B cell (primary cell): Measurements from ENCODE around the gene CCDC9B. TPM values are rescaled to one million over a fixed set of nuclear protein-coding genes. Genes with fewer than 3 reads are reported as not detected.

Experiments used
- ATAC-seq: fragments of 200-7000 bp; cut with Tn5 transposase; one replicate; pipeline ENCODE4 v1.10.0; 2021; ENCODE audit warnings: low read depth, mild to moderate bottlenecking, moderate number of reproducible peaks, moderate library complexity
- CTCF ChIA-PET: fragments of 350-600 bp; sonication (Branson Sonifier 250); formaldehyde crosslinking; loops from one replicate; lab custom pipeline; 2021; ENCODE audit warnings: antibody characterized with exemption, inconsistent platforms; lab: Charles Lee
- POLR2A ChIA-PET: fragments of 350-600 bp; sonication (Branson Sonifier 250); formaldehyde crosslinking; loops from one replicate; lab custom pipeline; 2021; ENCODE audit warnings: antibody characterized with exemption; lab: Charles Lee
- DNase-seq: peaks from one replicate; pipeline ENCODE4 v3.0.0; 2013
- H2AFZ ChIP-seq: 2 replicates; pipeline ENCODE4 v1.6.1; 2012; ENCODE audit warnings: mild to moderate bottlenecking, low read depth, low read length; ENCODE audit not compliant: insufficient read depth, poor library complexity, severe bottlenecking
- H3K27ac ChIP-seq, 2 donors: 1 replicate in 1 of 2; 2 replicates in 1 of 2; pipeline ENCODE4 v1.5.1; 2012 to 2013; ENCODE audit warnings: low read length in 2 of 2, mild to moderate bottlenecking in 2 of 2, moderate library complexity in 1 of 2
- H3K27me3 ChIP-seq, 4 experiments: fragments of 200-600 bp in 1 of 4; sonication (generic) in 1 of 4; replicated peaks in 1 of 4; 1 replicate in 2 of 4; 2 replicates in 2 of 4; pipeline versions ENCODE4 v1.6.1 to v1.7.0; 2013 to 2016; ENCODE audit warnings: low read length in 3 of 4, mild to moderate bottlenecking in 2 of 4, mixed read lengths in 1 of 4, moderate library complexity in 1 of 4; ENCODE audit not compliant: insufficient read depth in 4 of 4, control insufficient read depth in 3 of 4; ENCODE audit errors: control extremely low read depth in 1 of 4
- H3K36me3 ChIP-seq, 2 experiments: replicated peaks in 1 of 2; 1 replicate in 1 of 2; 2 replicates in 1 of 2; pipeline versions ENCODE4 v1.6.1 to v1.7.1; 2013; ENCODE audit warnings: low read length in 1 of 2; ENCODE audit not compliant: insufficient read depth in 2 of 2, control insufficient read depth in 1 of 2; ENCODE audit errors: control extremely low read depth in 1 of 2, extremely low read depth in 1 of 2
- H3K4me1 ChIP-seq, 2 donors: fragments of 200-600 bp in 1 of 2; sonication (generic) in 1 of 2; 1 replicate in 1 of 2; 2 replicates in 1 of 2; pipeline versions ENCODE4 v1.5.1 to v1.6.1; 2013 to 2017; ENCODE audit warnings: low read length in 2 of 2; ENCODE audit not compliant: control insufficient read depth in 2 of 2, insufficient read depth in 2 of 2
- H3K4me2 ChIP-seq: replicated peaks from 2 replicates; pipeline ENCODE3; 2012; ENCODE audit warnings: mild to moderate bottlenecking, low read depth, low read length; ENCODE audit not compliant: poor library complexity, severe bottlenecking
- H3K4me3 ChIP-seq, 5 experiments: fragments of 200-600 bp in 1 of 5; sonication (generic) in 1 of 5; 1 replicate in 3 of 5; 2 replicates in 2 of 5; pipeline versions ENCODE4 v1.5.1 to v1.7.0; 2011 to 2016; ENCODE audit warnings: low read length in 4 of 5, mild to moderate bottlenecking in 4 of 5, low read depth in 2 of 5, control low read depth in 1 of 5, moderate library complexity in 1 of 5; ENCODE audit not compliant: insufficient read depth in 1 of 5; ENCODE audit errors: control extremely low read depth in 1 of 5, extremely low read depth in 1 of 5
- H3K79me2 ChIP-seq: fragments of 200-600 bp; sonication (generic); one replicate; pipeline ENCODE4 v1.6.0; 2016; ENCODE audit warnings: low read length; ENCODE audit not compliant: control insufficient read depth, insufficient read depth
- H3K9ac ChIP-seq: fragments of 200-600 bp; sonication (generic); 2 replicates; pipeline ENCODE4 v1.6.1; 2017; ENCODE audit warnings: mild to moderate bottlenecking, low read length, moderate library complexity
- H3K9me3 ChIP-seq, 3 donors: one replicate each; pipeline versions ENCODE4 v1.6.1 to v1.7.1; 2013; ENCODE audit warnings: low read length in 2 of 3; ENCODE audit not compliant: control insufficient read depth in 2 of 3, insufficient read depth in 1 of 3; ENCODE audit errors: control extremely low read depth in 1 of 3
- H4K20me1 ChIP-seq: 2 replicates; pipeline ENCODE4 v1.6.0; 2012; ENCODE audit warnings: mild to moderate bottlenecking, low read length; ENCODE audit not compliant: insufficient read depth, control insufficient read depth, poor library complexity, severe bottlenecking
- H3K27ac Mint-ChIP-seq: one replicate; pipeline ENCODE4 v1.8.0; 2021; ENCODE audit warnings: mixed read lengths
- H3K27me3 Mint-ChIP-seq: one replicate; pipeline ENCODE4 v1.8.0; 2021; ENCODE audit warnings: mixed read lengths
- H3K4me1 Mint-ChIP-seq: one replicate; pipeline ENCODE4 v1.8.0; 2021; ENCODE audit warnings: mixed read lengths
- H3K4me3 Mint-ChIP-seq: one replicate; pipeline ENCODE4 v1.8.0; 2021; ENCODE audit warnings: mixed read lengths
- H3K9me3 Mint-ChIP-seq: one replicate; pipeline ENCODE4 v1.8.0; 2022; ENCODE audit warnings: mixed read lengths; ENCODE audit not compliant: insufficient read depth
- CTCF ChIP-seq: fragments of 200-600 bp; IDR thresholded peaks from one replicate; pipeline ENCODE4 v1.8.0; 2022; ENCODE audit warnings: antibody characterized with exemption, mild to moderate bottlenecking
- EZH2 ChIP-seq: IDR thresholded peaks from 2 replicates; pipeline ENCODE4 v1.6.1; 2012; ENCODE audit warnings: borderline replicate concordance, low read depth, mild to moderate bottlenecking, moderate library complexity, low read length; ENCODE audit not compliant: insufficient read depth, poor library complexity, severe bottlenecking
- WGBS: methylation state at CpG from one replicate; pipeline ENCODE4 v1.1.5; 2013; ENCODE audit warnings: missing lambda C conversion rate; ENCODE audit not compliant: insufficient coverage; 5-methylcytosine and 5-hydroxymethylcytosine counted together
- intact Hi-C: fragments of 100-400 bp; cut with micrococcal nuclease; formaldehyde crosslinking; loops from one replicate; pipeline ENCODE4 v1.10.0; 2022
- polyA plus RNA-seq: library from polyadenylated mRNA; depleted of rRNA; stranded (reverse); fragments of >200 nt; gene quantifications from 2 replicates; pipeline ENCODE4 v1.2.3, GENCODE V29; 2012
- total RNA-seq, 2 donors: library from RNA; stranded (reverse); fragments of 120-200 nt in 1 of 2; gene quantifications; 1 replicate in 1 of 2; 2 replicates in 1 of 2; pipeline versions ENCODE4 v1.2.3 to v1.2.4, GENCODE V29; 2013 to 2022

CCDC9B gene
- total and polyA plus RNA-seq, 2 donors (not counting 1 experiment from before 2014, with no cell fraction given): 1.6 to 2.4 TPM

DNA sequence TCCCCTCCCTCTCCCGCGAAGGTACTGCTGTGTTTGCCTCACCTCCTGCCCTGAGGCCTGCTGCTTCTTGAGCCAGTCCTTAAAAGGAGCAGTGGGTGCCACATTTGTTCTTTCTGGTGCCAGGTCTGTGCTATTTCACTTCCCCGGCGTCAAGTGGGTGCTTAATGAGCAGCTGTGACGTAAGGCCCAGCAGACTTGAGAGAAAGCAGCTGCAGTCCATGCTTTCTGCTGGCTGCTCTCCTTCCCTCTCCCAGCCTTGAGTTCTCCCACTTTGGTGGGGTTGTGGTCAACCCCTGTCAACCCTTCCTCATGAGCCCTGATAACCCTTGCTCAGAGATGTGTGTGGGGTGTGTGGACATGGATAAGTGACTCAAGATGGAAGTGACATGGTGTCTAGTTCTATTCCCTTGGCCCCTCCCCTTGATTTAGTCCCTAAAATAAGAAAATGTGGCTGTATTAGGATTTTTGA, 10.3 kb downstream of the CCDC9B start:
- no peak for TF ChIP-seq CTCF
- TF ChIP-seq EZH2: no peak
- peaks cover 22% of the 10 kb centered on the region for H3K4me1 Mint-ChIP-seq
- H3K27ac Mint-ChIP-seq: no peak overlapping the region
- ChIA-PET POLR2A (no interaction called here), CTCF (interaction anchor here (2.6 to 12.2 kb wide), 5 partner anchors 7 to 51 kb away, joined by 7 to 221 read pairs (median 57); partner anchors contain the start of genes CCDC9B, INAFM2 and PLCB2)
- Histone ChIP-seq H3K4me2 (no peak overlapping the region), H3K4me1 (peaks cover 21 to 22% of the 10 kb centered on the region in 2 donors), H3K9ac (no peak overlapping the region), H4K20me1 (no peaks in the 10 kb centered on the region), H2AFZ (no peak overlapping the region), H3K36me3 (no peaks in the 10 kb centered on the region), H3K27ac (no peak overlapping the region), H3K79me2 (no peaks in the 10 kb centered on the region), H3K9me3 (no peaks in the 10 kb centered on the region), H3K27me3 (no peaks in the 10 kb centered on the region), H3K4me3 (no peak overlapping the region)
- DNase-seq (no peak), ATAC-seq (no peak)
- intact Hi-C loops: no loop called here
- no peaks in the 10 kb centered on the region for H3K9me3 Mint-ChIP-seq
- H3K27me3 Mint-ChIP-seq: no peaks in the 10 kb centered on the region
- H3K4me3 Mint-ChIP-seq: no peak overlapping the region
- 68% methylated on average over 5 of the region's 5 CpGs for WGBS

DNA sequence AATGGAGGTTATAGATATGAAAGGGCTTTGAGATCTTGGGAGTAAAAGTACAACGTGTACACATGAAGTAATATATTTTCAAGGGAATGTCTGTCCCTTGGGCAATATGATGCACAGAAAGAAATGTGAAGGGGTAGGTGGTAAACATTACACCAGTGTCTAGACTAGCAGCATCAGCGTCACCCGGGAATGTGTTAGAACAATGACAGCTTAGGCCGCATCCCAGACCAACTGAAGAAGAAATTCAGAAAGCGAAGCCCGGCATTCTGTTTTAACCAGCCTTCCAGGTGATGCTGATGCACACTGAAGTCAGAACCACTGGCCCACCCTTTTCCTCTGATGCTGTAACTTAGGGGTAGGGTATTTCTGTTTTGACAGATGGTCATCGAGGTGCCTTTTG, 10.9 kb downstream of the CCDC9B start:
- no peaks in the 10 kb centered on the region for H3K27me3 ChIP-seq
- ChIA-PET CTCF (interaction anchor here (2.3 to 7.3 kb wide), 4 partner anchors 7 to 51 kb away, joined by 13 to 134 read pairs (median 50); partner anchors contain the start of genes CCDC9B and PLCB2), POLR2A (no interaction called here)
- H2AFZ ChIP-seq: no peak overlapping the region
- H3K27ac Mint-ChIP-seq: no peak overlapping the region
- no peaks in the 10 kb centered on the region for H3K79me2 ChIP-seq
- H3K36me3 ChIP-seq: no peaks in the 10 kb centered on the region
- H3K4me3 ChIP-seq: no peak overlapping the region
- intact Hi-C loops: no loop called here
- no peak overlapping the region for H3K27ac ChIP-seq
- TF ChIP-seq EZH2: no peak
- no peak for TF ChIP-seq CTCF
- no peak overlapping the region for H3K4me2 ChIP-seq
- no peak for ATAC-seq
- H3K9me3 Mint-ChIP-seq: no peaks in the 10 kb centered on the region
- no peak overlapping the region for H3K9ac ChIP-seq
- no peaks in the 10 kb centered on the region for H3K27me3 Mint-ChIP-seq
- WGBS: 100% methylated on average over 7 of the region's 7 CpGs
- H3K4me1 ChIP-seq: peaks cover 24 to 27% of the 10 kb centered on the region in 2 donors
- no peaks in the 10 kb centered on the region for H4K20me1 ChIP-seq
- H3K4me3 Mint-ChIP-seq: no peak overlapping the region
- H3K9me3 ChIP-seq: no peaks in the 10 kb centered on the region
- no peak for DNase-seq
- H3K4me1 Mint-ChIP-seq: peaks cover 28% of the 10 kb centered on the region
